GM21447 (cell line): Measurements from ENCODE around the gene CCDC28B.

Source experiments
- ATAC-seq: cut with Tn5 transposase; IDR thresholded peaks from one replicate; pipeline ENCODE4 v1.9.1; 2021; ENCODE audit not compliant: unreplicated experiment

Gene CCDC28B

DNA sequence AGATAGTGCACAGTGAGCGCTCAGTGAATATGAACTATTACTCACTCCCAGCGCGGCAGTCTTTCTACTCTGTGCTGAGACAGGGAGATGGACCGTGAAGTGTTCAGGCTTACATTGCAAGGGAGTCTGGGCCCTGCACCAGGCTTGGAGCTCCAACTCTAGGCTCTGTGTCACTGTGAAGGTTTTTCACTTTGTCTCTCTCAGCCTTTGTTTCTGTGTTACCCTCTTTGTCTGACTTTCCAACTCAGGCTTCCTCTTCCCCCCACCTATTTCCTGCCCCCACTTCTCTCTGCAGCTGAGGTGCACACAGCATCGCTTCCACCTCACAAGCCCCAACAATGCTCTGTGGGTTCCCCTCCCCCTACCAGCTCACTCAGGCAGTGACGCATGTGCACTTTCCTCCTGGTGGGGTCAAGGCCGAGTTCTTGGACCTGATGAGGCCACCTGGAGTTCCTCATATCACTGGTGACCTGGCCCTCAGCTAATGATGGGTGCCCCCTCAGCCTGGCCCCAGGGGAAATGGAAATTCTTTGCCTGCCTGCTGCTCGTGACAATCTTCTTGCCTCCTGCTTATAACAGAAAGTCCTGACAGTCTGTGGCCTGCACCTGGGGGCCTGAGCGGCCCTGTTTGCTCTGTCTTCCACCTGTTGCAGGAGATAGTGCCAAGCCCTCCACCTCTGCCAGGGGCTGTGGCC is 49.6 kb downstream of the CCDC28B start:
- peak; percentile 60 for ATAC-seq

- no peak for ATAC-seq
These were observed 50.7 kb downstream of the CCDC28B start, which contains the start of gene LCK for GRCh38 chr1:32250893-32251716. Gene LCK, plus strand, starts transcription at chr1:32251265. Its CDS starts 23,065 bp downstream, at chr1:32274330.
